ENCODE measurements around the gene SLC26A11.

Gene SLC26A11

DNA sequence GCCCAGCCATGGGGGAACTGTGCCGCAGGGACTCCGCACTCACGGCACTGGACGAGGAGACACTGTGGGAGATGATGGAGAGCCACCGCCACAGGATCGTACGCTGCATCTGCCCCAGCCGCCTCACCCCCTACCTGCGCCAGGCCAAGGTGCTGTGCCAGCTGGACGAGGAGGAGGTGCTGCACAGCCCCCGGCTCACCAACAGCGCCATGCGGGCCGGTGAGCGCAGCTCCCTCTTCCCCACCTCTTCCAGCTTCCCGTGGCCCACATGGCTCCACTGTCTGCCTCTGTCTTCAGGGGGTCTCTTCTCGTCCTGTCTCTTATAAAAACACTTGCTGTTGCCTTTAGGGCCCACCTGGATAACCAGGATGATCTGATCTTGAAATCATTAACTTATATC lies 38.8 kb upstream of the SLC26A11 start:
- Histone ChIP-seq H3K4me3 (replicated peaks; ENCODE audit: insufficient read depth, low read length) (no peak overlapping the region), H3K27ac (replicated peaks) (no peak overlapping the region), H3K27me3 (ENCODE audit: insufficient read depth, poor library complexity, severe bottlenecking) (peaks cover 2% of the 10 kb centered on the region)
- no peak for DNase-seq (ENCODE audit: low read depth in 1 of 2, low spot score in 1 of 2)
- TF ChIP-seq, protein P1, sequence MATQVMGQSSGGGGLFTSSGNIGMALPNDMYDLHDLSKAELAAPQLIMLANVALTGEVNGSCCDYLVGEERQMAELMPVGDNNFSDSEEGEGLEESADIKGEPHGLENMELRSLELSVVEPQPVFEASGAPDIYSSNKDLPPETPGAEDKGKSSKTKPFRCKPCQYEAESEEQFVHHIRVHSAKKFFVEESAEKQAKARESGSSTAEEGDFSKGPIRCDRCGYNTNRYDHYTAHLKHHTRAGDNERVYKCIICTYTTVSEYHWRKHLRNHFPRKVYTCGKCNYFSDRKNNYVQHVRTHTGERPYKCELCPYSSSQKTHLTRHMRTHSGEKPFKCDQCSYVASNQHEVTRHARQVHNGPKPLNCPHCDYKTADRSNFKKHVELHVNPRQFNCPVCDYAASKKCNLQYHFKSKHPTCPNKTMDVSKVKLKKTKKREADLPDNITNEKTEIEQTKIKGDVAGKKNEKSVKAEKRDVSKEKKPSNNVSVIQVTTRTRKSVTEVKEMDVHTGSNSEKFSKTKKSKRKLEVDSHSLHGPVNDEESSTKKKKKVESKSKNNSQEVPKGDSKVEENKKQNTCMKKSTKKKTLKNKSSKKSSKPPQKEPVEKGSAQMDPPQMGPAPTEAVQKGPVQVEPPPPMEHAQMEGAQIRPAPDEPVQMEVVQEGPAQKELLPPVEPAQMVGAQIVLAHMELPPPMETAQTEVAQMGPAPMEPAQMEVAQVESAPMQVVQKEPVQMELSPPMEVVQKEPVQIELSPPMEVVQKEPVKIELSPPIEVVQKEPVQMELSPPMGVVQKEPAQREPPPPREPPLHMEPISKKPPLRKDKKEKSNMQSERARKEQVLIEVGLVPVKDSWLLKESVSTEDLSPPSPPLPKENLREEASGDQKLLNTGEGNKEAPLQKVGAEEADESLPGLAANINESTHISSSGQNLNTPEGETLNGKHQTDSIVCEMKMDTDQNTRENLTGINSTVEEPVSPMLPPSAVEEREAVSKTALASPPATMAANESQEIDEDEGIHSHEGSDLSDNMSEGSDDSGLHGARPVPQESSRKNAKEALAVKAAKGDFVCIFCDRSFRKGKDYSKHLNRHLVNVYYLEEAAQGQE (IDR thresholded peaks at IDR 0.05; ENCODE audit: insufficient replicate concordance, low read depth): no peak
- TF ChIP-seq POLR2AphosphoS5 (IDR thresholded peaks at IDR 0.05; ENCODE audit: low read depth) (no peak), SPI1 (IDR thresholded peaks at IDR 0.05; ENCODE audit: borderline replicate concordance, low read depth) (no peak), GABPA (IDR thresholded peaks at IDR 0.05; ENCODE audit: low read depth) (no peak)
- TF ChIP-seq, protein P2, sequence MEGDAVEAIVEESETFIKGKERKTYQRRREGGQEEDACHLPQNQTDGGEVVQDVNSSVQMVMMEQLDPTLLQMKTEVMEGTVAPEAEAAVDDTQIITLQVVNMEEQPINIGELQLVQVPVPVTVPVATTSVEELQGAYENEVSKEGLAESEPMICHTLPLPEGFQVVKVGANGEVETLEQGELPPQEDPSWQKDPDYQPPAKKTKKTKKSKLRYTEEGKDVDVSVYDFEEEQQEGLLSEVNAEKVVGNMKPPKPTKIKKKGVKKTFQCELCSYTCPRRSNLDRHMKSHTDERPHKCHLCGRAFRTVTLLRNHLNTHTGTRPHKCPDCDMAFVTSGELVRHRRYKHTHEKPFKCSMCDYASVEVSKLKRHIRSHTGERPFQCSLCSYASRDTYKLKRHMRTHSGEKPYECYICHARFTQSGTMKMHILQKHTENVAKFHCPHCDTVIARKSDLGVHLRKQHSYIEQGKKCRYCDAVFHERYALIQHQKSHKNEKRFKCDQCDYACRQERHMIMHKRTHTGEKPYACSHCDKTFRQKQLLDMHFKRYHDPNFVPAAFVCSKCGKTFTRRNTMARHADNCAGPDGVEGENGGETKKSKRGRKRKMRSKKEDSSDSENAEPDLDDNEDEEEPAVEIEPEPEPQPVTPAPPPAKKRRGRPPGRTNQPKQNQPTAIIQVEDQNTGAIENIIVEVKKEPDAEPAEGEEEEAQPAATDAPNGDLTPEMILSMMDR (IDR thresholded peaks at IDR 0.05; ENCODE audit: insufficient read depth, low read length): no peak

DNA sequence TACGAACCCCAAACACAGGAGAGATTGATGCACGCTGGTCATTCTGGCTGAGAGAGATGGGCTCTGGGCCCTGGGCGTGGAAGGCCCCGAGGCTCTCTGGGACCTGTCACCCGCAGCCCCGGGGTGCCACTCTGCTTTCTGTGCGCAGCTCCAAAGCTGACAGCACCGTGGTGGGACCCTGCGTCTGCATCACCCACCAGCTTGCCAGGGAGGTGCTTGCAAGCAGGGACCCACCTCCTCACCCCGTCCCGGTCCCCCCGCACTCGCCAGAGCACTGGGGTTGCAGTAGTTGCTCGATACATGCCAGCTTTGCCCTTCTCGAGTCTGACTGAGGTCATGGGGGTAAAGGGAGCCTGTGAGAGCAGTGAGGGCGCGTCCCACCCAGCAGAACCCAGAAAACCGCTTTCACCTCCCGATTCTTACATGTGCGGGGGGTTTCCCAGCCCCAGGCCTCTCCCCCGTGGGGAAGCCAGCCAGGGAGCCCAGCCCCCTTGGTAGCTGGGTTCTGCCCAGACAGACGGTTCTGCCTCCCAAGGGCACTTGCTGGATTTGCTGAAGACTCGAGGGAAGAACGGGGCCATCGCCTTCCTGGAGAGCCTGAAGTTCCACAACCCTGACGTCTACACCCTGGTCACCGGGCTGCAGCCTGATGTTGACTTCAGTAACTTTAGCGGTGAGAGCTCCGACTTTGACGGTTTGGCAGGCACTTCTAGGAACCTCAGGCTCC lies 37.9 kb upstream of the SLC26A11 start:
- Histone ChIP-seq H3K27ac (replicated peaks) (no peak overlapping the region), H3K4me3 (replicated peaks; ENCODE audit: insufficient read depth, low read length) (no peak overlapping the region), H3K27me3 (ENCODE audit: insufficient read depth, poor library complexity, severe bottlenecking) (peaks cover 2% of the 10 kb centered on the region)
- TF ChIP-seq POLR2AphosphoS5 (IDR thresholded peaks at IDR 0.05; ENCODE audit: low read depth): no peak
- TF ChIP-seq GABPA (IDR thresholded peaks at IDR 0.05; ENCODE audit: low read depth): no peak
- TF ChIP-seq SPI1 (IDR thresholded peaks at IDR 0.05; ENCODE audit: borderline replicate concordance, low read depth): no peak
- TF ChIP-seq, protein P1 (IDR thresholded peaks at IDR 0.05; ENCODE audit: insufficient replicate concordance, low read depth): no peak
- TF ChIP-seq, protein P2 (IDR thresholded peaks at IDR 0.05; ENCODE audit: insufficient read depth, low read length): no peak
- DNase-seq (ENCODE audit: low read depth in 1 of 2, low spot score in 1 of 2): no peak

DNA sequence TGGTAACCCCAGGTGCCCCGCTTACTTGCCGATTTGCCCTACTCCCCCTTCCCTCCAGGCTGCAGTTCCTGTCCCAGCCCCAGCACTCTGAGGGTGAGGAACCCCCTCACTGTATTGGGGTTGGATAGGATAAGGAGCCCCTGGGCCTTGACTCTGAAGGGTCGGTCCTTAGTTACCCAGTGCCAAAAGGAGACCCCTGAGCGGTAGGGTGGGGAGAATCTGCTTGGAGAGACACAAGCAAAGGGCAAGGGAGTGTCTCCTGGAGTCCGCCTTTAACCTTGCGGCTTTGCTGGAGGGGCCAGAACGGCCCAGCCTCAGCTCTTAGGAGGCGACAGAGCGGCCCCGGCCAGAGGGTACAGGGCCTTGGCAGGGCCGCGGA lies 37.4 kb upstream of the SLC26A11 start:
- peaks cover 2% of the 10 kb centered on the region for H3K27me3 ChIP-seq (ENCODE audit: insufficient read depth, poor library complexity, severe bottlenecking)
- TF ChIP-seq, protein P2 (IDR thresholded peaks at IDR 0.05; ENCODE audit: insufficient read depth, low read length): no peak
- TF ChIP-seq, protein P1 (IDR thresholded peaks at IDR 0.05; ENCODE audit: insufficient replicate concordance, low read depth): no peak
- TF ChIP-seq SPI1 (IDR thresholded peaks at IDR 0.05; ENCODE audit: borderline replicate concordance, low read depth) (no peak), GABPA (IDR thresholded peaks at IDR 0.05; ENCODE audit: low read depth) (no peak), POLR2AphosphoS5 (IDR thresholded peaks at IDR 0.05; ENCODE audit: low read depth) (no peak)

More for the DNA sequence above, 37.4 kb upstream of the SLC26A11 start:
- no peak overlapping the region for H3K27ac ChIP-seq (replicated peaks)
- no peak overlapping the region for H3K4me3 ChIP-seq (replicated peaks; ENCODE audit: insufficient read depth, low read length)
- DNase-seq (ENCODE audit: low read depth in 1 of 2, low spot score in 1 of 2): no peak
